HG03045 (cell line): ENCODE results near the gene HPCAL1.
"Not testable (repeated sequence)": the region's sequence is repeated elsewhere in the genome, so short reads cannot be mapped to it uniquely, and the experiment has no call there.

Experiments used
- ATAC-seq: cut with Tn5 transposase; IDR thresholded peaks from one replicate; pipeline ENCODE4 v1.9.1; 2021; ENCODE audit warnings: mild to moderate bottlenecking, moderate library complexity; ENCODE audit not compliant: unreplicated experiment

The HPCAL1 gene

GRCh38 chr2:10302479-10303180, at the start of gene HPCAL1:
HPCAL1 (plus strand) TSS chr2:10302904; CDS start chr2:10419758, 116,854 bp downstream.
- ATAC-seq = peak; percentile 75

- no peak for ATAC-seq
Observed at GRCh38 chr2:10253596-10254372, 48.9 kb upstream of the HPCAL1 start.

GRCh38 chr2:10254373-10255188, 48.1 kb upstream of the HPCAL1 start:
- no peak for ATAC-seq

GRCh38 chr2:10255189-10256030, 47.3 kb upstream of the HPCAL1 start:
- no peak for ATAC-seq

GRCh38 chr2:10256031-10256514, 46.6 kb upstream of the HPCAL1 start:
- ATAC-seq = no peak

- no peak for ATAC-seq
Observed at GRCh38 chr2:10256515-10257031, 46.1 kb upstream of the HPCAL1 start.

GRCh38 chr2:10257036-10257435, 45.7 kb upstream of the HPCAL1 start:
- no peak for ATAC-seq

- no peak for ATAC-seq
Observed at GRCh38 chr2:10257500-10258147, 45.1 kb upstream of the HPCAL1 start.

GRCh38 chr2:10258326-10258725, 44.4 kb upstream of the HPCAL1 start:
- ATAC-seq = no peak

GRCh38 chr2:10258726-10259125, 44.0 kb upstream of the HPCAL1 start:
- no peak for ATAC-seq

- no peak for ATAC-seq
Observed at GRCh38 chr2:10260130-10260529, 42.6 kb upstream of the HPCAL1 start.

GRCh38 chr2:10263526-10263925, 39.2 kb upstream of the HPCAL1 start:
- not testable (repeated sequence) for ATAC-seq

- no peak for ATAC-seq
Observed at GRCh38 chr2:10264506-10265328, 38.0 kb upstream of the HPCAL1 start.

GRCh38 chr2:10265329-10266132, 37.2 kb upstream of the HPCAL1 start:
- no peak for ATAC-seq

- ATAC-seq = no peak
Observed at GRCh38 chr2:10266133-10266620, 36.5 kb upstream of the HPCAL1 start.

GRCh38 chr2:10267036-10267435, 35.7 kb upstream of the HPCAL1 start:
- ATAC-seq = no peak

GRCh38 chr2:10267551-10268465, 34.9 kb upstream of the HPCAL1 start:
- no peak for ATAC-seq
